Melanocyte of skin (primary cell): ENCODE results near the gene RPS6KA6. TPM values are rescaled to one million over a fixed set of nuclear protein-coding genes. Genes with fewer than 3 reads are reported as not detected.

Source experiments
- small RNA-seq, 2 donors: library from RNA; depleted of rRNA; stranded (forward); fragments of <200 nt; gene quantifications; one replicate each; pipeline ENCODE3, GENCODE V24; 2012
- total RNA-seq, 2 donors: library from RNA; depleted of rRNA; stranded (reverse); fragments of >200 nt; gene quantifications; 2 replicates each; pipeline ENCODE4 v1.2.3, GENCODE V29; 2012

RPS6KA6 gene
- total RNA-seq: under 1 TPM in 1 of 2 donors, not detected in 1; under 0.01 TPM

DNA sequence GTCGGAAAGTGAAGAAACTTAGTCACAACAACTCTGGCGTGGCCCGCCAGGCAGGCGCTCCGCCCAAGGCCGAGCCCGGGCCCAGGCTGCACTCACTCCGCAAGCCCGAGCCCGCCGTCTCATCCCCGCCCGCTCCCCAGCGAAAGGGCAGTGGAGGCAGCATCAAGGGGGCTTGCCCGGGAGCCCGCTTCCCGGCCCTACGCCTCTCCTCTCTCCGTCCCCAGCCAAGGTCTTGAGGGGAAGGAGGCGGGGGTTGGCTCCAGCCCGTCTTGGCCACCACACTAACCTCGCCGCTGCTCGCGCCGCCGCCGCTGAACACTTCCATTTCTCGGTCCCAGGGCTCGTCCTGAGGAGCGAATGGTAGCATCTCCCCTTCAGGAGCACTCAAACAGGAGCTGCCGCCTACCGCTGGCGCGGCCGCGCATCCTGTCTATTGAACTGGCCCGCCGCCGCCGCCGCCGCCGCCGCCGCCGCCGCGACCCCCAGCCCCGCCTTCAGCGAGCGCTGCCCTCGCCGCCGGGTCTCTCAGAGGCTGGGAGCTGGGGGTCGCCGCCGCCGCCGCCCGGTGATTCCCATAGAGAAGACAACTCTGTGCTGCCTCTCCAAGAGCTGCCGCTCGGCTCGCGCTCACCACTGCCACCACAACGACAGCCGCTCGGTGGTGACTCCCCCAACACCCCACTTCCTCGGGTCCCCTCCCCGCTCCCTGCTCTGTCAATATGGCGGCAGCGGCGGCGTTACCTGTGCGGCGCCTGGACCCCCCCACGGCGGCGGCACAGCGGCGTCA is at the start of gene RPS6KA6:
Gene RPS6KA6 (minus strand): TSS at position 667 of the 787 bp plus-strand sequence. CDS start 300 bp downstream, at position 367.

Small RNA genes within 50 kb of the gene (small RNA-seq; reads per million reads assigned to genes)
- gene MIR548I4: 0 reads per million in 2 donors
